Hepatocyte (in vitro differentiated cells): ENCODE measurements around the gene SPATA19.

Experiments used
- CTCF ChIP-seq: fragments of 200-600 bp; sonication (generic); IDR thresholded peaks from 2 replicates; pipeline ENCODE4 v1.5.1; 2016; ENCODE audit warnings: antibody characterized with exemption, mild to moderate bottlenecking; ENCODE audit not compliant: poor library complexity
- EZH2 ChIP-seq: fragments of 200-600 bp; sonication (generic); IDR thresholded peaks from 2 replicates; pipeline ENCODE4 v1.6.1; 2016; ENCODE audit warnings: antibody characterized with exemption, mild to moderate bottlenecking, borderline replicate concordance

- no peak for TF ChIP-seq CTCF
- no peak for TF ChIP-seq EZH2
These were observed 1.1 kb downstream of the SPATA19 start for GRCh38 chr11:133844217-133844616.
